ENCODE results near the gene ROBO2. TPM values are rescaled to one million over a fixed set of nuclear protein-coding genes. Genes with fewer than 3 reads are reported as not detected.

The ROBO2 gene
- polyA plus RNA-seq, 3 donors from 2014 or later: not detected

GRCh38 chr3:77247061-77247460 is 207.2 kb downstream of the ROBO2 start:
- no peak for DNase-seq
- no peaks in the 10 kb centered on the region for H3K4me1 Mint-ChIP-seq
- no peak overlapping the region for H3K4me3 Mint-ChIP-seq
- H3K36me3 Mint-ChIP-seq: peaks cover 0 to 5% (median 0%) of the 10 kb centered on the region in 3 donors
- peaks cover 10 to 47% (median 17%) of the 10 kb centered on the region in 6 donors for H3K9me3 Mint-ChIP-seq
- no peaks in the 10 kb centered on the region for H3K27me3 Mint-ChIP-seq (ENCODE audit: low read depth in 3 of 3)
- H3K27ac Mint-ChIP-seq: no peak overlapping the region

GRCh38 chr3:77247817-77248216 is 207.9 kb downstream of the ROBO2 start:
- H3K9me3 Mint-ChIP-seq: peaks cover 10 to 50% (median 15%) of the 10 kb centered on the region in 6 donors
- no peak overlapping the region for H3K27ac Mint-ChIP-seq
- H3K36me3 Mint-ChIP-seq: peaks cover 0 to 7% (median 0%) of the 10 kb centered on the region in 3 donors
- H3K4me1 Mint-ChIP-seq: no peaks in the 10 kb centered on the region
- no peaks in the 10 kb centered on the region for H3K27me3 Mint-ChIP-seq (ENCODE audit: low read depth in 3 of 3)
- DNase-seq: no peak
- H3K4me3 Mint-ChIP-seq: no peak overlapping the region

- H3K9me3 Mint-ChIP-seq: peaks cover 9 to 51% (median 16%) of the 10 kb centered on the region in 6 donors
- no peak overlapping the region for H3K4me3 Mint-ChIP-seq
- no peak overlapping the region for H3K27ac Mint-ChIP-seq
- H3K36me3 Mint-ChIP-seq: peaks cover 0 to 7% (median 0%) of the 10 kb centered on the region in 3 donors
- H3K4me1 Mint-ChIP-seq: no peaks in the 10 kb centered on the region
- no peak for DNase-seq
- H3K27me3 Mint-ChIP-seq (ENCODE audit: low read depth in 3 of 3): no peaks in the 10 kb centered on the region
These were observed 208.5 kb downstream of the ROBO2 start for GRCh38 chr3:77248420-77248819.

GRCh38 chr3:77251136-77251535 is 211.2 kb downstream of the ROBO2 start:
- H3K9me3 Mint-ChIP-seq: peaks cover 4 to 44% (median 14%) of the 10 kb centered on the region in 6 donors
- no peaks in the 10 kb centered on the region for H3K4me1 Mint-ChIP-seq
- no peak overlapping the region for H3K4me3 Mint-ChIP-seq

GRCh38 chr3:77254967-77255831 is 215.3 kb downstream of the ROBO2 start:
- peaks cover 0 to 3% (median 0%) of the 10 kb centered on the region in 3 donors for H3K27me3 Mint-ChIP-seq (ENCODE audit: low read depth in 3 of 3)
- H3K36me3 Mint-ChIP-seq: peaks cover 0 to 3% (median 0%) of the 10 kb centered on the region in 3 donors
- DNase-seq: no peak
- no peak overlapping the region for H3K27ac Mint-ChIP-seq
- H3K9me3 Mint-ChIP-seq: peaks cover 2 to 26% (median 7%) of the 10 kb centered on the region in 6 donors
- no peaks in the 10 kb centered on the region for H3K4me1 Mint-ChIP-seq
- no peak overlapping the region for H3K4me3 Mint-ChIP-seq

More at GRCh38 chr3:77251136-77251535, 211.2 kb downstream of the ROBO2 start:
- Mint-ChIP-seq H3K27ac (no peak overlapping the region), H3K27me3 (ENCODE audit: low read depth in 3 of 3) (no peaks in the 10 kb centered on the region), H3K36me3 (peaks cover 0 to 3% (median 0%) of the 10 kb centered on the region in 3 donors)
- no peak for DNase-seq

GRCh38 chr3:77256584-77257503 is 216.9 kb downstream of the ROBO2 start:
- DNase-seq: no peak
- Mint-ChIP-seq H3K9me3 (peaks cover 4 to 20% (median 5%) of the 10 kb centered on the region in 6 donors), H3K27me3 (ENCODE audit: low read depth in 3 of 3) (peaks cover 0 to 3% (median 0%) of the 10 kb centered on the region in 3 donors), H3K36me3 (peaks cover 0 to 3% (median 0%) of the 10 kb centered on the region in 3 donors), H3K27ac (no peak overlapping the region), H3K4me3 (no peak overlapping the region), H3K4me1 (no peaks in the 10 kb centered on the region)

- no peaks in the 10 kb centered on the region for H3K4me1 Mint-ChIP-seq
- peaks cover 3 to 29% (median 9%) of the 10 kb centered on the region in 6 donors for H3K9me3 Mint-ChIP-seq
- H3K4me3 Mint-ChIP-seq: no peak overlapping the region
- H3K27me3 Mint-ChIP-seq (ENCODE audit: low read depth in 3 of 3): peaks cover 0 to 4% (median 0%) of the 10 kb centered on the region in 3 donors
- DNase-seq: no peak
- no peak overlapping the region for H3K27ac Mint-ChIP-seq
- no peaks in the 10 kb centered on the region for H3K36me3 Mint-ChIP-seq
These were observed 219.8 kb downstream of the ROBO2 start for GRCh38 chr3:77259694-77260093.

- peaks cover 0 to 2% (median 0%) of the 10 kb centered on the region in 3 donors for H3K27me3 Mint-ChIP-seq (ENCODE audit: low read depth in 3 of 3)
- no peaks in the 10 kb centered on the region for H3K4me1 Mint-ChIP-seq
- no peak overlapping the region for H3K4me3 Mint-ChIP-seq
- no peaks in the 10 kb centered on the region for H3K36me3 Mint-ChIP-seq
- peaks cover 9 to 49% (median 14%) of the 10 kb centered on the region in 6 donors for H3K9me3 Mint-ChIP-seq
- no peak for DNase-seq
- H3K27ac Mint-ChIP-seq: no peak overlapping the region
These were observed 222.5 kb downstream of the ROBO2 start for GRCh38 chr3:77262361-77262760.

GRCh38 chr3:77267589-77267988 is 227.7 kb downstream of the ROBO2 start:
- DNase-seq: no peak
- H3K4me1 Mint-ChIP-seq: no peaks in the 10 kb centered on the region
- no peak overlapping the region for H3K27ac Mint-ChIP-seq
- peaks cover 6 to 58% (median 14%) of the 10 kb centered on the region in 6 donors for H3K9me3 Mint-ChIP-seq
- H3K36me3 Mint-ChIP-seq: no peaks in the 10 kb centered on the region
- peaks cover 0 to 4% (median 0%) of the 10 kb centered on the region in 3 donors for H3K27me3 Mint-ChIP-seq (ENCODE audit: low read depth in 3 of 3)
- H3K4me3 Mint-ChIP-seq: no peak overlapping the region

- Mint-ChIP-seq H3K4me1 (no peaks in the 10 kb centered on the region), H3K27ac (no peak overlapping the region), H3K4me3 (no peak overlapping the region), H3K27me3 (ENCODE audit: low read depth in 3 of 3) (peaks cover 0 to 2% (median 0%) of the 10 kb centered on the region in 3 donors), H3K9me3 (peaks cover 4 to 37% (median 15%) of the 10 kb centered on the region in 6 donors), H3K36me3 (no peaks in the 10 kb centered on the region)
- DNase-seq: no peak
These were observed 231.4 kb downstream of the ROBO2 start for GRCh38 chr3:77271306-77271705.

GRCh38 chr3:77271711-77272110 is 231.8 kb downstream of the ROBO2 start:
- H3K27me3 Mint-ChIP-seq (ENCODE audit: low read depth in 3 of 3): peaks cover 0 to 2% (median 0%) of the 10 kb centered on the region in 3 donors
- H3K4me1 Mint-ChIP-seq: no peaks in the 10 kb centered on the region
- no peak for DNase-seq
- H3K27ac Mint-ChIP-seq: no peak overlapping the region
- H3K4me3 Mint-ChIP-seq: no peak overlapping the region
- no peaks in the 10 kb centered on the region for H3K36me3 Mint-ChIP-seq
- peaks cover 2 to 37% (median 14%) of the 10 kb centered on the region in 6 donors for H3K9me3 Mint-ChIP-seq

GRCh38 chr3:77279276-77279675 is 239.4 kb downstream of the ROBO2 start:
- H3K27me3 Mint-ChIP-seq (ENCODE audit: low read depth in 3 of 3): no peaks in the 10 kb centered on the region

GRCh38 chr3:77281721-77282120 is 241.8 kb downstream of the ROBO2 start:
- H3K36me3 Mint-ChIP-seq: no peaks in the 10 kb centered on the region
- H3K27ac Mint-ChIP-seq: no peak overlapping the region
- H3K4me1 Mint-ChIP-seq: no peaks in the 10 kb centered on the region
- H3K4me3 Mint-ChIP-seq: no peak overlapping the region
- no peaks in the 10 kb centered on the region for H3K27me3 Mint-ChIP-seq (ENCODE audit: low read depth in 3 of 3)
- H3K9me3 Mint-ChIP-seq: peaks cover 0 to 13% (median 4%) of the 10 kb centered on the region in 6 donors
- no peak for DNase-seq

More at GRCh38 chr3:77279276-77279675, 239.4 kb downstream of the ROBO2 start:
- Mint-ChIP-seq H3K36me3 (no peaks in the 10 kb centered on the region), H3K4me3 (no peak overlapping the region), H3K4me1 (no peaks in the 10 kb centered on the region), H3K9me3 (peaks cover 0 to 13% (median 7%) of the 10 kb centered on the region in 6 donors), H3K27ac (no peak overlapping the region)
- DNase-seq: no peak

Data from immature natural killer cell (primary cell).